Stimulated activated CD8-positive, alpha-beta memory T cell treated with anti-CD3 and anti-CD28 coated beads, Interleukin-7, amount 100 ng/mL, for 4 hours (primary cell): ENCODE data around the gene KRT80.

ENCODE experiments used
- DNase-seq, 2 donors: peaks; one replicate each; pipeline ENCODE4 v3.0.0-alpha.2; 2020; ENCODE audit warnings: low read depth in 2 of 2

The KRT80 gene

GRCh38 chr12:52137746-52138145 lies 54.1 kb downstream of the KRT80 start:
- DNase-seq = no peak

DNA sequence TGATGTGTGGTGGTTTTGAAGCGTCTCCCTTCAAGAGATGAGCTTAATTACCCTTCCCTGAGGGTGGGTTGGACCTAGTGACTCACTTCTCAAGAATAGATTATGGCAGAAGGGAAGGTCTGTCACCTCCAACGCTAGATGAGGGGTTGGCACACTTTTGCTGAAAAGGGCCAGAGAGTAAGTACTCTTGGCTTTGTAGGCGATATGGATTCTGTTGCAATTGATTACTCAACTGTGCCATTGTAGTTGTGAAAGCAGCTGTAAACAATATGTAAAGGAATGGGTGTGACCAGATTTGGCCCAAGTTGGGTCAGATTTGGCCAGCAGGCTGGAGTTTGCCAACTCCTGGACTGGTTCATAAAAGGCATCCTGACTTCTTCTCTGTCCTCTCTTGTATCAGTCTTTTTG lies 59.1 kb downstream of the KRT80 start:
- DNase-seq = no peak

- DNase-seq = no peak
Measured at GRCh38 chr12:52130711-52131110, 61.1 kb downstream of the KRT80 start.

DNA sequence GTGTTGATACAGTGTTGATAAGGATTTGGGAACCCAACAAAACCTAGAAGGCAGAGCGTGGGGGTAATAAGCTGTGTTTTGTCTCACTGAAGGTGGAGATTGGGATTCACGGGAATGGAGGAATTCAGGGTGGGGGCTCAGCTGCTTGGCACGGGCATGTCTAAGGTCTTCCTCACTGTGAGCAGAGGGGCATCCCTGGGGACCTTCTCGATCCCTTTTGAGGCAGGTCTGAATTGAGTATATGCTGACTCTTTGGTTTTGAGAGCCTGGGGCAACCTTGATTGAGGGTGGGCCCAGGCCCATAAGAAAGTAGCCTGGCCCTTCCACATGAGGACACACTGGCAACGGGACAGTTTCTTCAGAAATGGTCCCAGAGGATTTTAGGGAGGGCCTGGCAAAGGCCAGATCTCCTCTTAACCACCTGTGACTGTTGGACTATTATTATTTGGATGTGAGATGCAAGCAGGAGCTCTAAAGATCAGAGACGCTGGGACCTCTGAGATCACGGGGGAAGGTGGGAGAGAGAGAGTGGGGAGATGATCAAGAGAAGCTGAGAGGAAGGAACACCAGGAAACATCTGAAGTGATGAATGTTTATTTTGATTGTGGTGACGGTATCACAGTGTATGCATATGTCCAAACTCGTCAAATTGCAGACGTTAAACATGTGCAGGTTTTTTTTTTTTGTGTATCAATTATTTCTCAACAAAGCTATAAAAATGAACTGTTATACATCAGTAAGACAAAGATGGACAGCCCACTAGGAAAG lies 63.9 kb downstream of the KRT80 start:
- DNase-seq = no peak

DNA sequence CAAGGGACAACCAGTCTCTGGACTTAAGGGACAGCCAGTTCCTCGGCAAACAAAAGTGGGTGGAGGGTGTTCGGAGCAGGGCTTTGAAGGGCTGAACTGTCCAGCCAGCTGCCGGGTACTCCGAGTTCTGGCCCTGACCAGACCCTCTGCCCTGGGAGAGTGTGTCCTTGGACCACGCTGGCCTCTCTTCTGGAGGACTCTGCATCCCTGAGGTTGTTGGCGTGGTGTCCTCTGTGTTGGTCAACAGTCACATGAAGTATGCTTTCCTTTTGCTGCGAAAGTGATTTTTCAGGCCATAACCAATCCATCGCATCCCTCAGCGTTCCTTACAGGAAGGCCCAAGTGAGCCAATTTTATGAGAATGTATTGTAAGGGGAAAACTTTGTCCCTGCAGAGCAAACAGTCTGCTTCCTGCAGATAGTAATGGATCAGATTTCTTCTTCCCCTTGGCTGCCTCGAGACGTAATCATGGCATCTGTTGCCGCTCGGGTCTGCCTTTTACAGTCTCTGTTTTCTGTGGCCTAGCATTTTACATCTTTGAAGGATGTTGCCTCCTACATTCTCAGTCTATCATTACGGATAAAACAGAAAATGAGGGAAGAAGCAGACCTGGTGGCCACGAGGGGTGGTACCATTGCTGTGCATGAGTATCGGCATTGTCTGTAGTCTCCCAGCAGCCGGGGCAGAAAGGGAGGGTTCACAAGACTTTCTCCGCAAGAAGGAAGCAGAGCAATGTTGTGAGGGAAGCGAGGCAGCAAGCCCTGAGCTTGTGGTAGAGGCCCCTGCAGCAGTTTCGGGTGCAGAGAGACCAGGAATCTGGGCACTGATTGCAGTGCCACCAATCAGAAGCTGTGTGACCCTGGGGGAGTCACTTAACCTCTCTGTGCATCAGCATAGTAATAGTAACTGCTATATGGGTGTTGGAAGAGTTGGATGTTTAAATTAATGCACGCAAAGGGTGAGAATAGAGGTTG lies 64.9 kb downstream of the KRT80 start:
- no peak for DNase-seq

DNA sequence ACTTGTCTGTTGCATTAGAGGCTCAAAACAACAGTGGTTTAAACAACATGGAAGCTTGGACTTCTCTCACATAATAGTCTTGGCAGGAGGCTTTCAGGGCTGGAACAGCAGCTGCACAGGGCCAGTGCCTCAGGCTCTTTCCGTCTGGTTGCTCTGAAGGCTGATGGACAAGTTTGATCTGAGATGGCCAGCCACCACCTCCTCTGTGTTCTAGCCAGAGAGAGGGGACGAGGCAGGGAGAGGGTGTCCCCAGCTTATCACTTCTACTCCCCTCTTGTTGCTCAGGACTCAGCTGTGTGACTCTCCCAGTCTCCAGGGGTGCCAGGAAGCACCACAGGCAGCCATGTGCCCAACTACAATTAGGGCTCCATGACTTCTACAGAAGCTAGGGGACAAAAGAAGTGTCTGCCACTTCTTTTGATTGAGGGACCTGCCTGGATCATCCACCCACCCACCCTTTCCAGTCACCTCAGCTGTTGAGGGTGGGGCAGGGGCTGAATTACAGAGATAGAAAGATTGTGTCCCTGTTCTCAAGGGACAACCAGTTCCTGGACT lies 65.7 kb downstream of the KRT80 start:
- no peak for DNase-seq

DNA sequence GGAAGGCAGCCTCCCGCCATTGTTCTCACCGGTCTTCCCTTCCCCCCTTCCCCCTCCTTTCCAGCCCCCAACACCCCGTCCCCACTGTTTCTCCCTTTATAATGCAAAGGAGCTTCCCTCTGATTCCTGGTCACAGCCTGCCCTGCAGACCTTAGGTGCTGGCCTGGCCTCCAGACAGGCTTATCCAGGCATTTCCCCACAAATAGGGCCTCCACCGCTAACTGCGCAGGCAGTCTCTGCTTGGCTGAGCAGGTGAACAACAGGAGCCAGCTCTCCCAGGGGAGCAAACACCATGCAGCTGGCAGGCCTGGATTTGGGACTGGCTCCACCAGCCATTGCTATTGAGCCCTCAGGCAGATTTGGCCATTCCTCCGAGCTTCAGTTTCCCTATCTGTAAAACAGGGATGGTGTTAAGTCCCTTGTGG lies 66.3 kb downstream of the KRT80 start:
- DNase-seq = no peak

DNA sequence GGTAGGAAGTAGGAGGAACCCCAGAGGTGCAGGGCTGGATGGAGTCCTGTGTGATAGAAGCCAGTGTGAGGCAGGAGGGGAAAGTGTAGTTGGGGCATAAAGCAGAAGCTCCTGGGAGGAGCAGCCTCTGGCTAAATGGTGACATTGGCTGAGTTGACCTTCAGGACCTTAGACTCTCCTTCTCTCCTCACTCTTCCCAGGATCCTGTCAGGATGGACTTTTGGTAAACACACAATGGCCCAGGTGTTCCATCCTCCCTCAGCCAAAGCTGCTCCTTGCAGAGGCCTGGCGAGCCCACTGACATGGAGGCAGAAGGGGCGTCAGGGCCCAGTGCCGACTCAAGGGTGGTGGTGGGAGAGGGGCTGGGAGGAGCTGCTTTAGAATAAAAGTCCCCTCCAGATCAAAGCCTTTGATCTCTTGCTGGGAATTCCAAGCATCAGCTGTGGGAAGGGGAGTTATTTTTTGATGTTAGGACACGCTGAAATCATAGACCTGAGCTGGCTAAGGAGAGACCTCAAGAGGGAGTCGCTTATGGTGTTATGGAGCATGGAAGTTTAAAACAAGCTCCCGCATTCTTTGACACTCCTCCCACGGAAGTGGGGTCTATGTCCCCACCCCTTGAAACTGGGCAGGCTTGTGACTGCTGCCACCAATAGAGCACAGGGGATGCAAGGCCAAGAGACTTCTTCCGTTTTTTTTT lies 68.2 kb downstream of the KRT80 start:
- no peak for DNase-seq

DNA sequence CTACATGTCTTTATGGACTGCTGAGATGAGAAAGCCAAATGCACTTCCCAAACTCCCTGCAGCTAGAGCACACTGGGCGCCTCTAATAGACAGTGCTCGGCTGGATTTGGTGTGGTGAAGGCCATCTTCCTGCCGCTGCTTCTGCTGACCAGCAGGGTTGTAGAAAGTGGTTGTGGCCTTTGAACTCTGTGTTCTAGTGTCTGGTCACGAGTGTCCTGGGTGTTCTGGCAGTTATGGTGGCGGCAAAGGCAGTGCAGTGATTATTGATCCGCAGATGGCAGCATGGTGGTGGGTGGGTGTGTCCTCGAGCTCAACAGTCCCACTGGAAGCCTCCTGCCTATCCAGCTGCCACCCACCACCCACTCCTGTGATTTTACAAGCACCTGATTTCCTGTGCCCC lies 68.9 kb downstream of the KRT80 start:
- DNase-seq = no peak

GRCh38 chr12:52122540-52122871 lies 69.3 kb downstream of the KRT80 start:
- no peak for DNase-seq

- peak; percentile 31 to 39 for DNase-seq
Measured at GRCh38 chr12:52121824-52122539, 69.8 kb downstream of the KRT80 start.

DNA sequence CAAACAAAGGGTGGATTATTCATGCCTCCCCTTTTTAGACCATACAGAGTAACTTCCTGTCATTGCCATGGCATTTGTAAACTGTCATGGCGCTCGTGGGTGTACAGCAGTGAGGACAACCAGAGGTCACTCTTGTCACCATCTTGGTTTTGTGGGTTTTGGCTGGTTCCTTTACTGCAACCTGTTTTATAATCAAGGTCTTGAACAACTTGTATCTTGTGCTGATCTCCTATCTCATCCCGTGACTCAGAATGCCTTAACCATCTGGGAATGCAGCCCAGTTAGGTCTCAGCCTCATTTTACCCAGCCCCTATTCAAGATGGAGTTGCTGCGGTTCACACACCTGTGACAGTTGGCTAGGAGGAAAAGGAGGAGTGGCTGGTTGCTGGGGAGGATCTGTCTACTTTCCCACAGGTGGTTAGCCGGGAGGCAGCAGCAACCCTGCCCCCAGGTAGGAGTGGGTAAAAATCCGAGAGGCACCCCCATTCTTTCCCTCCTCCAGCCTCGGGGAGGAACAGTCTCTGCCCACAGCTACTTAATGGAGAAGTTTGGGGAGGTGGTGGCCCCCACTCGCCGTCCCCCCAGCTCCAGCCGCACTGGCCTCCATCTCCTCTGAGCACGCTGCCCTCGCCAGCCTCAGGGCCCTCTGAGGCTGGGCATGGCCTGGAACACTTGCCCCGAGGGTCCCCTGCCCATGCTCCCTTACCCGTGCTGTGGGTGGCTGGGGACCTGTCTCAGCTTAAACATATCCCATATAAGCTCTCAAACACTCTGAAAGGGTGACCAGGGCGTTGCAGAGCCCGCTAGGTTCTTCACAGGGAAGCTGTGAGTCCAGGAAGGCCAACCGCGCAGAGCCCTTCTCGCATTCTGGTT lies 70.6 kb downstream of the KRT80 start:
- DNase-seq = no peak

DNA sequence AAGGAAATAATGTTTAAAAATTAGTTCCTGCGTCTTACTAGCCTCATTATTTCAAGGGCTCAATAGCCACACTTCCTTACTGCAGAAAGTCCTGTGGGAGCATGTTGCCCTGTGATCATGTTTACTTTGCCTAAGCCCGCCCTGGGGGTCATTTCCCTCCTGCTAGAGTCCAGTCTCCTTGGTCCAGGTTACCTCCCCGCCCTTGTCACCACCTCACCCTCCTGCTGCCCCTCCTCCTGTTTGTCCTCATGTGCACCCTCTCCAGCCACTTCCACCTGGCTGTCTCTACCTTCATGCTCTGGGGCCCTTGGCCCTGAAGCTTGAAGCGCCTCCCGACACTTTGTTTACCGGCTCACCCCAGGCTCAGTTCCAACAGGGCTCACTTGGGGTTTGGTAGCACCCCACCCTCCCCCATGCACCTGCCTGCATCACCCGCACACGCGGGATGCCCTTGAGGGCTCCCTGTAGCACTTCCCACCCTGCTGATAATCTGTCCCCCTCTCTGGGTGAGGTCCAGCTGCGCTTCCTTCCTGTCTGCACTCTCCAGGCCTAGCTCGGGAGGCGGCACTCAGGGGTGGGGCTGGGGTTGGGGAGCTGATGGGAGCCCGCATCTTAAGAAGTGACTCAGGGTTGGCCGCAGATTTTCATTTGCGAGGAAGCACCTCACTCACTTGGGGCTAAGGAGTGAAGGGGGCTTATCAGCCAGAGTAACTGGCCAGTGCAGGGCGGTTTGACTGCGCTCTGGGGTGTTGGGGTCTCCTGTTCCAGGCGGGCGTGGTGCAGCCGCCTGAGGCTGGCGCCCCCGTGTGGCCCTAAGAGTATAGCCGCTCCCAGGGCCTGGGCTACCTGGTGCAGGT lies 72.2 kb downstream of the KRT80 start:
- no peak for DNase-seq
